A204.1 (cell line): Measurements from ENCODE around the gene ADAMTS12.

Experiments used
- FAIRE-seq: peaks from 2 replicates; lab custom pipeline; 2012; peaks lifted over from hg19 to GRCh38; lab: Jason Lieb, UNC

The ADAMTS12 gene

GRCh38 chr5:33800241-33800950 lies 91.4 kb downstream of the ADAMTS12 start:
- FAIRE-seq: no peak

GRCh38 chr5:33795496-33795895 lies 96.3 kb downstream of the ADAMTS12 start:
- FAIRE-seq: no peak

- no peak for FAIRE-seq
Measured at GRCh38 chr5:33794550-33795181, 97.1 kb downstream of the ADAMTS12 start.

- FAIRE-seq: no peak
Measured at GRCh38 chr5:33793836-33794549, 97.8 kb downstream of the ADAMTS12 start.

- FAIRE-seq: no peak
Measured at GRCh38 chr5:33793276-33793675, 98.5 kb downstream of the ADAMTS12 start.

- no peak for FAIRE-seq
Measured at GRCh38 chr5:33792559-33792958, 99.2 kb downstream of the ADAMTS12 start.

GRCh38 chr5:33789567-33789957 lies 102.2 kb downstream of the ADAMTS12 start:
- FAIRE-seq: no peak

- FAIRE-seq: no peak
Measured at GRCh38 chr5:33788922-33789566, 102.7 kb downstream of the ADAMTS12 start.

- no peak for FAIRE-seq
Measured at GRCh38 chr5:33785571-33785970, 106.2 kb downstream of the ADAMTS12 start.

GRCh38 chr5:33781286-33781685 lies 110.5 kb downstream of the ADAMTS12 start:
- no peak for FAIRE-seq

GRCh38 chr5:33776151-33776660 lies 115.6 kb downstream of the ADAMTS12 start:
- FAIRE-seq: no peak

GRCh38 chr5:33774341-33774740 lies 117.4 kb downstream of the ADAMTS12 start:
- no peak for FAIRE-seq

- no peak for FAIRE-seq
Measured at GRCh38 chr5:33772380-33772897, 119.4 kb downstream of the ADAMTS12 start.

GRCh38 chr5:33769968-33770367 lies 121.8 kb downstream of the ADAMTS12 start:
- no peak for FAIRE-seq

GRCh38 chr5:33769196-33769595 lies 122.6 kb downstream of the ADAMTS12 start:
- no peak for FAIRE-seq

GRCh38 chr5:33766023-33766422 lies 125.8 kb downstream of the ADAMTS12 start:
- FAIRE-seq: no peak

- FAIRE-seq: no peak
Measured at GRCh38 chr5:33764786-33765185, 127.0 kb downstream of the ADAMTS12 start.

- no peak for FAIRE-seq
Measured at GRCh38 chr5:33763435-33763834, 128.4 kb downstream of the ADAMTS12 start.

GRCh38 chr5:33762859-33763258 lies 128.9 kb downstream of the ADAMTS12 start:
- FAIRE-seq: no peak

- FAIRE-seq: no peak
Measured at GRCh38 chr5:33761139-33761538, 130.7 kb downstream of the ADAMTS12 start.

GRCh38 chr5:33758737-33759136 lies 133.1 kb downstream of the ADAMTS12 start:
- FAIRE-seq: no peak

- no peak for FAIRE-seq
Measured at GRCh38 chr5:33756491-33756890, 135.3 kb downstream of the ADAMTS12 start.
